GM19372 (cell line): ENCODE data around the gene GATA6.
"Not testable (repeated sequence)": the region's sequence is repeated elsewhere in the genome, so short reads cannot be mapped to it uniquely, and the experiment has no call there.

Source experiments
- ATAC-seq: cut with Tn5 transposase; IDR thresholded peaks from one replicate; pipeline ENCODE4 v1.9.1; 2021; ENCODE audit warnings: mild to moderate bottlenecking, low read depth, moderate library complexity; ENCODE audit not compliant: unreplicated experiment

GATA6 gene

GRCh38 chr18:22179174-22179573, 9.8 kb downstream of the GATA6 start:
- no peak for ATAC-seq

GRCh38 chr18:22179631-22180030, 10.2 kb downstream of the GATA6 start:
- ATAC-seq: no peak

DNA sequence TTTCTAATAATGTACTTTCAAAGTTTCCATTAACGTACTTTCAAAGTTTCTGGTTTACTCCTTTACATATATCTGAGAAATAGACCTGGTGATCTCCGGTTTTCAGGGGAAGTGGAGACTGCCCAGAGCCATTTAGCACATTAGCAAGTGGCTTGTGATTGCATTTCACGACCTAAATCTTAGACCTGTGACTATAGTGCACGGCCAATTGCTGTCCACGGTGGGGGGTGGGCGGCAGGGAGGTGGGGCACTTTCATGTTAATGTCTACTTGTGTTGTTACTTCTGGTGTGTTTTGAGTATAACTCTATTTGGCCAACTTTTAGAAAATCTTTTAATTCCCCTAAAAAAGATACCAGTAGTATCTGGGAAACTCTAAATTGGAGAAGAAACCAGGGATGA, 11.3 kb downstream of the GATA6 start:
- no peak for ATAC-seq

GRCh38 chr18:22182884-22183697, 13.7 kb downstream of the GATA6 start:
- no peak for ATAC-seq

DNA sequence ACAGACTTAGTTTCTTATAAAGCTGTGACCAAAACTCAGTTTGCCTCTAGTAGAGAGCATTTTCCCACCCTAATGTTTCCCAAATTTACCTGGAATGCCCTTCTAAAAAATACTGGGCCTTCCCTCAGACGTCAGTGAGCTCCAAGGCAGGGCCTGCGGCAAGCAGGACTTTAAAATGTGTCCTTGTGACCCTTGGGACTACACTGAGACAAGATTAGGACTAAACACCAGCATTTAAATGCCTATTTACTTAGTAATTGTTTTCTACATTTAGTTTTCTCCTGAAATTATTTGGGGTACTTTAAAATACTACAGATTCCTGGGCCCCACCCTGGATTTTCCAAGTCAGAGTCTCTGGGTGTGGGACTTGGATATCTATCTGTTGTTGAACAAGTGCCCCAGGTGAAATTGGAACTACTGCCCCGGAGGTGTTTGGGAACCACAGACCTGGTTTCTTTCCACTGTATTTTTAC, 14.3 kb downstream of the GATA6 start:
- ATAC-seq: no peak

DNA sequence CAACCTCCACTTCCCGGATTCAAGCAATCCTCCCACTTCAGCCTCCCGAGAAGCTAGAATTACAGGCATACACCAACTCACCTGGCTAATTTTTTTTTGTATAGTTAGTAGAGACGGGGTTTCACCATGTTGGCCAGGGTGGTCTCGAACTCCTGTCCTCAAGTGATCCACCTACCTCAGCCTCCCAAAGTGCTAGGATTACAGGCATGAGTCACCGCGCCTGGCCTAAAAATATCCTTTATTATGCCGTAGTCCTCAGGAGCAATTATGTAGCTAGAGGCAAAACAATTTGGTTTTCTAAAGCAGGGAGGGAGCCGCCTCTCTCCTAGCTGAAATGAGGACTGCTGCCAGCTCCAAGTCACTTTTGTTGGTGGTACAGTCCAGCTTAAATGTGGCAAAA, 15.2 kb downstream of the GATA6 start:
- not testable (repeated sequence) for ATAC-seq

DNA sequence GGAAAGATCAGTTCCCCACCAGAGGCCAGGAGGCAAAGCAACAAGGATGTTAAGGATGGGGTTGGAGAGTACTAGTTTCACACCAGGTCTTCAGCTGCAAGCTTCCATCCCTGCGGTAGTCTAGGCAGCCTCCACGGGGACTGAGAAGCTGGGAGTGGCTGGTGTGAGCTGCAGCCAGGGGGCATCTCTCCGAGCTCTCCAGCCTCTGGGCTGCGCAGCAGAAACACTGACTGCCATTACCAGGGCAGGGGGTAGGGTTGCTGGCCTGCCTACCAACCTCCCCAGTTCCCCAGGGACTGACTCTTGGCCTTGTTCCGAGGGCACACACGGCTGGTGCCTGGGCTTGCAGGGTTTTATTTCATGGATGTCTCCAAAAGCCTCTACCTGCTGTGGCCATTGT, 15.9 kb downstream of the GATA6 start:
- no peak for ATAC-seq

GRCh38 chr18:22185771-22186386, 16.5 kb downstream of the GATA6 start:
- ATAC-seq: no peak

DNA sequence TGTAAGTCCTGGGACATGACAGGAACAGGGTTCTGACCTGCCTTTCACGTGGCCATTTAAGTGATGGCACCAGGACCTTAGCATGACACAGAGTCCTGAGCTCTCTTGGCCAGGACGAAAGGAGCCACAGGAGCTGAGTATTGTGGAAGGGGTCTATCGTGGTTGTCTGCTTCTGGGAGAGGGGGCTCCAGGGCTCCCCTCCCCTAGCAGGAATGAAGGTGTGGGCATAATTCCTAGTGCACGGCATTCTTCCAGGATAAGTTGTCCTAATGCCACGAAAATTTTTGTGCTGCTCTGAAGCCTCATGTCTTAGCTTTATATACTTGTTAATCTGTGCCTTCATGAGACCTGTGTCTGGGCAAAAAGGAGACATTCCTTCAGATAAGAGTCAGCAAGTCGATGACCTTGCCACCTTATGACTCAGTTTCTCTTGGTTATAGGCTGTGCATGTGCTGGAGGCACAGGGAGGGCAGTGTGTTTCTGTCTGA, 17.1 kb downstream of the GATA6 start:
- no peak for ATAC-seq

GRCh38 chr18:22188559-22189267, 19.3 kb downstream of the GATA6 start:
- ATAC-seq: no peak

GRCh38 chr18:22189449-22190166, 20.2 kb downstream of the GATA6 start:
- ATAC-seq: no peak

- no peak for ATAC-seq
These were observed 21.9 kb downstream of the GATA6 start for GRCh38 chr18:22191346-22191695.

GRCh38 chr18:22191923-22192322, 22.5 kb downstream of the GATA6 start:
- no peak for ATAC-seq

- ATAC-seq: no peak
These were observed 24.1 kb downstream of the GATA6 start for GRCh38 chr18:22193466-22193865.

- no peak for ATAC-seq
These were observed 24.8 kb downstream of the GATA6 start for GRCh38 chr18:22194151-22194598.

GRCh38 chr18:22195052-22195451, 25.7 kb downstream of the GATA6 start:
- no peak for ATAC-seq

DNA sequence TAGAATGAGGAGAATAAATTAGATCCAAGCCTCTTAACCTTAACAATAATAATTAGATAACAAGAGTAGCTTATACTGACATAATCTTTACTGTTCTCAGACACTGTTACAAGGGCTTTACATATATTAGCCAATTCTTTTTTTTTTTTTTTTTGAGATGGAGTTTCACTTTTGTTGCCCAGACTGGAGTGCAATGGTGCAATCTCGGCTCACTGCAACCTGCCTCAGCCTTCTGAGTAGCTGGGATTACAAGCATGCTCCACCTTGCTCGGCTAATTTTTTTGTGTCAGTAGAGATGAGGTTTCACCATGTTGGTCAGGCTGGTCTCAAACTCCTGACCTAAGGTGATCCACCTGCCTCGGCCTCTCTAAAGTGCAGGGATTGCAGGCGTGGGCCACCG, 27.6 kb downstream of the GATA6 start:
- ATAC-seq: not testable (repeated sequence)

DNA sequence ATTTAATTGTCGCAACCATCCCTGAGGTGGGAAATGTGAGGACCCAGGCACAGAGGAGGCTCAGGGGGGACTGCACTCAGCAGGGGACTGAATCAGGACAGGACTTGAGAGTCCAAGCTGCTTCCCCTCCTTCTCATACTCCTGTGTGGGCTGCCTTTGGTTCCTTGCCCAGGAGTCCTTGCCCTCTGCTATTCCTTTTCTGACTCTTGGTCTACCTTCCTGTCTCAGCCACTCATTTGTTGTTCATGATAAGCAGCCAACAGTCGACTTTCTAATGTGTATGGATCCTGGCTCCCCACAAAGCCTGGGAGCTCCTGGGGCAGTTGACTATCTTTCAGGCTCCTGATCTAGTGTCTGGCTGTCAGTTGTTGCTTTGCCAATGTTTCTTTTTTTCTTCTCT, 28.3 kb downstream of the GATA6 start:
- no peak for ATAC-seq

DNA sequence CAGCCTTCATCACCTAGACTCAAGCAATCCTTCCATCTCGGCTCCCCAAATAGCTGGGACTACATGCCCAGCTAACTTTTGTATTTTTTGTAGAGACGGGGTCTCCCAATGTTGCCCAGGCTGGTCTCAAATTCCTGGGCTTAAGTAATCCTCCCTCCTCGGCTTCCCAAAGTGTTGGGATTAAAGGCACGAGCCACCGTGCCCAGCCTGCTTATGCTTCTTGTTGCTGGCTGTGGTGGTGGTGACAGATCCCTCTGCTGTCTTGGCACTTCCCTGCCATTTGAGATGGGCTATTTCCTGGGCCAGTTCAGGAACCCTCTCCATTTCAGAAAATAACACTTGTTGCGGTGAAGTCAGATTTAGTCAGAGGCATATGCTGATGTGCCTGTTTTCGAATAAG, 28.8 kb downstream of the GATA6 start:
- no peak for ATAC-seq

DNA sequence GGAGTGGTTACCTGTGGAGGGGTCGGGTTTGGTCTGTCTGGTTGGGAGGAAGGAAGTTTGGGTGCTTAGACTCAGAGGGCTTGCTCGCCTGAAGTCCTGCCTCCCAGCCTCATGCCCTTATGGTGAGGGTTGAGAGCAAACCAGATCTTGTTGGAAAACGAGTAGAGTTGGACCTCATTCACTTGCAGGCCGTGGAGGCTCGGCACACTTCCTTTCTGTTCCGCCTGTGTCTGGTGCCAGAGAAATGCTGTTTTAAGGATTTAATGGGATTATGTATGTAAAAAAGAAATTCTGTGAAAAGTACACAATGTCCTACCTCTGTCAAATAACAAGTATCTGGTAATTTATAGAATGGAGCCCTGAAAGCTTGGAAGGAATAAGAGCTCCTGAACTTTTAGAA, 29.6 kb downstream of the GATA6 start:
- ATAC-seq: no peak
